Stimulated activated CD8-positive, alpha-beta memory T cell treated with anti-CD3 and anti-CD28 coated beads, Interleukin-4, amount 100 ng/mL, for 4 hours (primary cell): ENCODE measurements around the gene PPP6R1.

ENCODE experiments used
- DNase-seq, 2 donors: peaks; one replicate each; pipeline ENCODE4 v3.0.0-alpha.2; 2020; ENCODE audit warnings: low read depth in 2 of 2, low spot score in 1 of 2

Gene PPP6R1

DNA sequence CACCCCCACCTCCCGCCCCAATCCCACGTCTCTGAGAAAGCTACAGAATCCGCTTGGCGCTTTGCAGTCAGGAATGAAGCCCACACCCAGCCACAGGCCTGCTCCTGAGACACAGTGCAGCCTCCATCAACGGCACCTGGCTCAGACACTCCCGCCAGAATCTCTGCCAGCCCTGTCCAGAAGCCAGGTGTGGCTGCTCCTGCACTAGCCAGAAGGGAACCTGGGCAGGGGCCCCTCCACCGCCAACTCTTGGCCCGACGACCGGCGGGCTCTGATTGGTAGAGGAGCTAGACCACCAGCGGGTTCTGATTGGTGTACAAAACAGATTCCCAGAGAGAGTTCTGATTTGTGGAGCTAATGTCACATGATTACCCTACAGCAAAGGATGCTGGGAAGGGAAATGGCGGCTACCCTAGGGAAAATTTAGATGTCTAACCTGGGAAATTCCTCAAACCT is 2.9 kb upstream of the PPP6R1 start:
- no peak for DNase-seq

DNA sequence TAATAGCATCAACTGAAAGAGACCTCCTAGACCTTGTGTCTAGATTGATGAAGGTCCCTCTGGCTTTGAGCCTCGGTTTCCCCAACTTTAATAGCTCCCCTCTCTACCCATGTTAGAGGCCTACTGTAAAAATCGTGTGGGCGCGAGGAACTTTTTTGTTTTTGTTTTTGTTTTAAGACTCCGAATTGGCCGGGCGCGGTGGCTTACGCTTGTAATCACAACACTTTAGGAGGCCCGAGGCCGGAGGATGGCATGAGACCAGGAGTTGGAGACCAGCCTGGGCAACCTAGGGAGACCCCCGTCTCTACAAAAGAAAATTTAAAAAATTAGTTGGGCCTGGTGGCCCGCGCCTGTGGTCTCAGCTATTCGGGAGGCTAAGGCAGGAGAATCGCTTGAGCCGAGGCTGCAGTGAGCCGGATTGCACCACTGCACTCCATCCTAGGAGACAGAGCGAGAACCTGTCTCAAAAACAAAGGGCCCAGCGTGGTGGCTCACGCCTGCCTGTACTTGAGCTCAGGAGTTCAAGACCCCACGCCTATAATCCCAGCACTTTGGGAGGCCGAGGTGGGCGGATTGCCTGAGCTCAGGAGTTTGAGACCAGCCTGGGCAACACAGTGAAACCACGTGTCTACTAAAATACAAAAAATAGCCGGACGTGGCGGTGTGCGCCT is 858 bp upstream of the PPP6R1 start:
- DNase-seq, result no peak

- no peak for DNase-seq
Observed at GRCh38 chr19:55258476-55258827, 365 bp downstream of the PPP6R1 start.

GRCh38 chr19:55257461-55258420 is 1.1 kb downstream of the PPP6R1 start:
- no peak for DNase-seq

- DNase-seq, result no peak
Observed at GRCh38 chr19:55256562-55257460, 2.0 kb downstream of the PPP6R1 start.

- DNase-seq, result no peak
Observed at GRCh38 chr19:55255618-55256423, 3.0 kb downstream of the PPP6R1 start.

DNA sequence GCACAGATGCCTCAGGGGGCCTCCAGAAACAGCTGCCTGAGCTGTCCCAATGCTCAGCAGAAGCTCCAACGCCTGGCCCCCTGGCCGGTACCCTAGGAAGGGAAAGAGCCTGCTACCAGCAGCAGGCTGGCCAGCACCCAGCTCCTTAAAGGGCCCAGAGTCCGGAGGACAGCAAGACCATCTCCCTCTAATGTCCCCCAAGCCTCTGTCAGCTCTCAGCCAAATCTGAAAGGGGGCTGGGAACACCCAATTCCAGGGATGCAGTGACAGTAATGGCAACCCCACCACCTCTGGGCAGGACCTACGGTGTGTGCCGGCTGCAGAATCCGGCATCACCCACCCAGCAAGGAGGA is 4.2 kb downstream of the PPP6R1 start:
- no peak for DNase-seq

GRCh38 chr19:55253842-55254624 is 4.8 kb downstream of the PPP6R1 start:
- peak in 1 of 2 donors; percentile 41 for DNase-seq

- no peak for DNase-seq
Observed at GRCh38 chr19:55252760-55253663, 5.8 kb downstream of the PPP6R1 start.

- no peak for DNase-seq
Observed at GRCh38 chr19:55251341-55252081, 7.3 kb downstream of the PPP6R1 start.

- DNase-seq, result no peak
Observed at GRCh38 chr19:55250262-55251036, 8.4 kb downstream of the PPP6R1 start.

DNA sequence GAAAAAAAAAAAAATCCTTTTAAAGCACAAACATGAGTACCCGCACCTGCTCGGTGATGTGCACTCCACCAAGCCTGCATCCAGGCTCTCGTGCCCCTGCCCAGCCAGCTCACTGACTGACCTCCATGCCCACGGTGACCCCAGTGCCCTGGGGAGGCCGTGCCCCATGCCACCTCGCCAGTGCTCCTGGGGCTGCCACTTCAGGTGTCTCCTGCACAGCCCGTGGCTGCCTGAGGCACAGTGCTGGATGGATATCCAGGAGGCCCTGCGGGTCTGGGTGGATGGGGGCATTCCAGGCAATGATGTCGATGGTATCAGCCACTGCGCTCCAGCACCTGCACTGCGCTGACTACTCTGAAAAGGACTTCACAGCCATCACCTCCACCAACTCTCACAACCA is 9.0 kb downstream of the PPP6R1 start:
- no peak for DNase-seq

- DNase-seq, result no peak
Observed at GRCh38 chr19:55248704-55249103, 10.1 kb downstream of the PPP6R1 start.

- no peak for DNase-seq
Observed at GRCh38 chr19:55248166-55248675, 10.6 kb downstream of the PPP6R1 start.

- no peak for DNase-seq
Observed at GRCh38 chr19:55247621-55248099, 11.2 kb downstream of the PPP6R1 start.

DNA sequence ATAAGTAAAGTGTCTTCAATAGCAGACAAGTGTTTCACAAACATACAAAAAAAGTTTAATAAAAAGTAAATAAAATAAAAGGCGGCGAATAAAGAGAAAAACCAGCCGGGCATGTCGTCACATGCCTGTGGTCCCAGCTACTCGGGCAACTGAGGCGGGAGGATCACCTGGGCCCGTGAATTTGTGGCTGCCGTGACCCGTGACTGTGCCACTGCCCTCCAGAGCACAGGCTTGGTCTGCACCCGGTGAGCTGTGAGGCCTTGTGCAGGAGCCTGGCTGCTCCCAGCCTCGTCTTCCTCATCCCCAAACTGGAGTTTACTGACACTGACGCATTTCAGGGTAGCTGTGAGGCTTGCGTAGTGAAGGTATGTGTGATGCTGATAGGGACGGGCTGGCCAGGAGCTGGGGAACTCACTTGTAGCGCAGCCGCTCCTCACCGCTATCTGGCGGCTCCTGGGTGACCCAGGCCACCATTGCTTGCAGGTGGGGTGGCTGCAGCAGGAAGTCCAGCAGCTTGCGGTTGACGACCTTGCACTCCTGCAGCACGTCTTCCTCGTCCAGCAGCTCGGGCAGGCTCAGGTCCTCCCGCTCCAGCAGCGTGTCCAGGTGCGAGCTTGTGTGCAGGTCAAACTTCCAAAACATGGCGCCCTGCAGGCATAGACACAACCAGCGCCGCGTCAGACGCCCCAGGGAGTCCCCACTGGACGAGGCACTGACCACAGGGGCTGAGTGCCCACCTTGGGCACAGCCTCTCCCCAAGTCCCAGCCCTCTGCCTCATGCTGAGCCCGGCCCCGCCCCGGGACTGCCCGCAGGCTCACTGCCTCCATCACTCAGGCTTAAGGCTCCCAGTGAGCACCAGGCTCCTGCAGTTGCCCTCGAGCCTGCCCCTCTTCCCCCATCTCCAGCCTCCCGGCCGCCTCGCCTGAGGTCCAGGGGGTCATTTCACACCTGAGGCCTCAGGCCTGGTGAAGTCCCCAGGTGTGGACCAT is 12.1 kb downstream of the PPP6R1 start:
- DNase-seq, result no peak
